T47D (cell line): Measurements from ENCODE around the gene SHQ1.
"Not testable (repeated sequence)": the region's sequence is repeated elsewhere in the genome, so short reads cannot be mapped to it uniquely, and the experiment has no call there.

Experiments
- DNase-seq, 2 experiments: peaks; one replicate each; pipeline versions ENCODE4 v3.0.0 to v3.0.0-alpha.2; 2011 to 2012; ENCODE audit warnings: low read depth in 1 of 2, low spot score in 1 of 2
- JUND ChIP-seq: IDR thresholded peaks from 2 replicates; pipeline ENCODE4 v1.6.1; 2012; ENCODE audit warnings: low read depth
- in situ Hi-C: cut with HindIII; loops from 2 replicates; pipeline ENCODE4 v1.10.0; 2016; ENCODE audit warnings: low sequenced_read_pairs, low pct_unique_long_range_greater_than_20kb

SHQ1 gene

DNA sequence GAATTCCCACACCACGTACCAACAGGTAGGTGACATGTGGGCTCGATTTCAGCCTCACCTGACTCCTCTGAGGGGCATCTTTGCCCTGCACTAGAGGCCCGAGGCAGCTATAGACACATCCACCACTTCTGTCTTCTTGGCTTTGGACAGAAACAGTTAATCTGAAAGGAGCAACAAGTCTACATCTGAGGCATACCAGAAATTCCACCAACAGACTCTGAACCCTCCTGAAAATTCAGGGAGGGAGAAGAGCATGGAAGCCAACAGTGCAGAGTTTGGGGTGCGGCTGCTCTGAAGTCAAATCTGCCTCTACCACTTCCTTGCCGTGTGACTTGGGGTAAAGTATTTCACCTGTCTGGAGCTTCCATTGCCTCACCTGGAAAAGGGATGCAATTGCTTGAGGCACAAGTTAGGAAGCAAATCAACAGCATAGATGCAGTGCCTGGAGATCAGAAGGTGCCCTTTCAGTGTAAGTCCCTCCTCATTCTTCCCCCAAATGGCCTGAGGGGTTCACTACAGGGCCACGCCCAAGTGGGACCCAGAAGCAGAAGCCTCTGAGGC is 119.8 kb downstream of the SHQ1 start:
- DNase-seq: no peak
- no peak for TF ChIP-seq JUND
- in situ Hi-C loops: no loop called here

DNA sequence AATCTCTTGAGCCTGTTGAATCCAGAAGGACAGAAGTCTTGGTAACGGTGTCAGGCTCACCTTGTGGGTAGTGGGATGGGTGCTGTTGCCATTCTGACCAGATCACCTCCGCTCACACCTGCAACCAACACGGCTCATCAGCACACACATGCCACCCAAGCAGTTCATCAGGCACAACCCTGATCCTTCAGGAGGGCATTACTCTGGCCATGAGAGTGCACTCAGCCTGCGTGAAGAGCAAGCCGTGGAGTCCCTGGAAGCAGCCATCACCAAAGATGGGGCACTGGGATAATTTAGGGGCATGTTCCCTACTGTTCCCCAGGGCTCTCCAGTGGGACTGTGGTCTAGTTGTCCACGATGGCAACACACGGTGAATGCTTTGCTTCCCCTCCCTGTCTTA is 120.5 kb downstream of the SHQ1 start:
- in situ Hi-C loops: no loop called here
- DNase-seq: no peak
- no peak for TF ChIP-seq JUND

DNA sequence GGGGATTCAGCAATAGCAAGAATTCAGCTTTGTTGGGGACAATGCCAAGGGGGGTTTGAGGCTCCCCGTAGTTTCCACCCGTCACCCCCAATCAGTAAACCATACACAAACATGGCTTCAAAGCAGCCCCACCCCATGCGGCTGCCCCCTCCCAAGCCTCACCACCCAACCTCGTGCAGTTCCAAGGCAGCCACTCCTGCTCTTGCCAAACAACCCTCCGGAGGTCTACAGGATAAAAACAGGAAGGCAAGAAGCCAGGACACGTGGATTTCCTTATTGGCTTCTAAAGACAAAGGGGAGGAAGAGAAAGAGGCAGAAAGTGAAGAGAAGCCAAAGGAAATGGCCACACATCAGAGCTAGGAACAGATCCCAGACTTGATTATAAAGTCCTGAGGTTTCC is 121.1 kb downstream of the SHQ1 start:
- in situ Hi-C loops: no loop called here
- no peak for DNase-seq
- TF ChIP-seq JUND: no peak

GRCh38 chr3:72725229-72725628 is 123.0 kb downstream of the SHQ1 start:
- DNase-seq: no peak
- in situ Hi-C loops: no loop called here
- no peak for TF ChIP-seq JUND

GRCh38 chr3:72724070-72724469 is 124.2 kb downstream of the SHQ1 start:
- TF ChIP-seq JUND: no peak
- in situ Hi-C loops: no loop called here
- peak; percentile 36 to 97 for DNase-seq

DNA sequence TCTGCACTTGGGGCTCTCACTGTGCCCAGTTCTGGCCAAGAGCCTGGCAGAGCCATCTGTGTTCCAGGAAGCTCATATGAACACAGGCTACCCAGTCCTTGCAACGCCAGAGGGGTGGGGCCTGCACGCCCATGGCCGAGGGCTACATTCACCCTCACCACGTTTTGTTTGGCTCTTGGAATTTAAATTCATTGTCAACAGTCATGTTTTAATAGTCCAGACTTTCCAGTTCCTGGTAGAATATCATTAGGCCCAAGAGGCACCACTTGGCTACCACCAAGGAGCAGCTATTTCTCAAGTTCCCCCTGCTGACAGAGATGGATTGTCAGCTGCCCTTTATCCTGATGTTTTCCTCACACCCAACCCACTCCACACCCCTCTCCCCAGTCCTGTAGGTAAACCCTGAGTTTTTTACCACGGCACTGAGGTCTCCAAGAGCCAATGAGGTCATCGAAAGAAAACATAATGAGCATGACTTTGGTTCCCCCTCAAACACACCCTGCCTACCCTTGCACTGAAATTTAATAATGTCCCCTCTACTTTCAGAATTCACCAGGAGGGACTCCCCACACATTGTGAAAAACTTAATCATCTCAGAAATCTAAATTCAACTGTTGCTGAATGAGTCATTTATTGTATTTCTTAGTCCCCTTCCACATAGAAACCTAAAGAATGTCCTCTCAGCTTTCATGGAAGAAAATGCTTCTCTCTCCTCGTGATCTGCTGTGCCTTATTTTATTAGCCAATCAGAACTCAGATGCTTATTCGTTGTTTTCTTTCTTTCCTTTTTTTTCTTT is 125.1 kb downstream of the SHQ1 start:
- in situ Hi-C loops: no loop called here
- TF ChIP-seq JUND: no peak; the same call in 1 of the 2 replicates
- peak; percentile 26 to 96 for DNase-seq

- in situ Hi-C loops: no loop called here
- no peak for TF ChIP-seq JUND
- DNase-seq: peak in 1 of 2 experiments; percentile 54
Observed at GRCh38 chr3:72721683-72722381, 126.4 kb downstream of the SHQ1 start.

GRCh38 chr3:72720566-72720965 is 127.7 kb downstream of the SHQ1 start:
- in situ Hi-C loops: no loop called here
- TF ChIP-seq JUND: no peak
- no peak for DNase-seq

GRCh38 chr3:72719137-72719536 is 129.1 kb downstream of the SHQ1 start:
- no peak for TF ChIP-seq JUND
- in situ Hi-C loops: no loop called here
- DNase-seq: no peak

DNA sequence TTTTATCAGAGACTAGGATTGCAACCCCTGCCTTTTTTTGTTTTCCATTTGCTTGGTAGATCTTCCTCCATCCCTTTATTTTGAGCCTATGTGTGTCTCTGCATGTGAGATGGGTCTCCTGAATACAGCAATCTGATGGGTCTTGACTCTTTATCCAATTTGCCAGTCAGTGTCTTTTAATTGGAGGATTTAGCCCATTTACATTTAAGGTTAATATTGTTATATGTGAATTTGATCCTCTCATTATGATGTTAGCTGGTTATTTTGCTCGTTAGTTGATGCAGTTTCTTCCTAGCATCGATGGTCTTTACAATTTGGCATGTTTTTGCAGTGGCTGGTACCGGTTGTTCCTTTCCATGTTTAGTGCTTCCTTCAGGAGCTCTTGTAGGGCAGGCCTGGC is 134.1 kb downstream of the SHQ1 start:
- in situ Hi-C loops, DNase-seq: not testable (repeated sequence)

DNA sequence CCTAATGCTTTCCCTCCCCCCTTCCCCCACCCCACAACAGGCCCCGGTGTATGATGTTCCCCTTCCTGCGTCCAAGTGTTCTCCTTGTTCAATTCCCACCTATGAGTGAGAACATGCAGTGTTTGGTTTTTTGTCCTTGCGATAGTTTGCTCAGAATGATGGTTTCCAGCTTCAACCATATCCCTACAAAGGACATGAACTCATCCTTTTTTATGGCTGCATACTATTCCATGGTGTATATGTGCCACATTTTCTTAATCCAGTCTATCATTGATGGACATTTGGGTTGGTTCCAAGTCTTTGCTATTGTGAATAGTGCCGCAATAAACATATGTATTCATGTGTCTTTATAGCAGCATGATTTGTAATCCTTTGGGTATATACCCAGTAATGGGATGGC is 137.8 kb downstream of the SHQ1 start:
- in situ Hi-C loops: not testable (repeated sequence)

DNA sequence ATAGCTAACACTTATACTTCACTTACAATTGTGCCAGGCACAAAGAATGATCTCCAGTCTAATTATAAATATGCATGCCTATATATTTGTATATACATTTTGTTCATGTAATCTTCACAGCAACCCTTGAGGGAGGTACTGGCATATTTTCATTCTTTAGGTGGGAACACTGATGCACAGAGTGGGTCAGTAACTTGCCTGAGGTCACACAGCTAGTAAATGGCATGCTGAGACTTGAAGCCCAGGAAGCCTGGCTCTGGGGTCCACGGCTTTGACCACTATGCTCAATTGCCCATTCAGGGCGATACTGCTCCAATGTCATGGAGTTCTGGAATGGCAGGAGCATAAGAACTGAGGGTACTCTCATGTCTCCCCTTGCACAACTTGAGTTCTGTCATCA is 139.8 kb downstream of the SHQ1 start:
- in situ Hi-C loops: no loop called here
- no peak for TF ChIP-seq JUND
- no peak for DNase-seq

More for the DNA sequence above, 137.8 kb downstream of the SHQ1 start:
- not testable (repeated sequence) for DNase-seq

- DNase-seq: no peak
- in situ Hi-C loops: no loop called here
- no peak for TF ChIP-seq JUND
Observed at GRCh38 chr3:72702997-72703396, 145.2 kb downstream of the SHQ1 start.
